GM18499 (cell line): ENCODE measurements around the gene INPP5A.

Source experiments
- ATAC-seq: cut with Tn5 transposase; IDR thresholded peaks from one replicate; pipeline ENCODE4 v1.9.1; 2021; ENCODE audit warnings: moderate number of reproducible peaks; ENCODE audit not compliant: insufficient read depth, unreplicated experiment

INPP5A gene

GRCh38 chr10:132607961-132608495 lies 70.4 kb downstream of the INPP5A start:
- ATAC-seq = no peak

GRCh38 chr10:132608511-132609195 lies 71.1 kb downstream of the INPP5A start:
- ATAC-seq = no peak

GRCh38 chr10:132609211-132609610 lies 71.6 kb downstream of the INPP5A start:
- no peak for ATAC-seq

- ATAC-seq = no peak
These were observed 72.6 kb downstream of the INPP5A start for GRCh38 chr10:132610071-132610701.

GRCh38 chr10:132611026-132611910 lies 73.7 kb downstream of the INPP5A start:
- no peak for ATAC-seq

GRCh38 chr10:132611986-132612385 lies 74.4 kb downstream of the INPP5A start:
- ATAC-seq = no peak

- no peak for ATAC-seq
These were observed 75.3 kb downstream of the INPP5A start for GRCh38 chr10:132612571-132613504.

- ATAC-seq = no peak
These were observed 76.2 kb downstream of the INPP5A start for GRCh38 chr10:132613566-132614348.

GRCh38 chr10:132614431-132615340 lies 77.1 kb downstream of the INPP5A start:
- ATAC-seq = no peak

GRCh38 chr10:132615341-132616169 lies 78.0 kb downstream of the INPP5A start:
- no peak for ATAC-seq

- ATAC-seq = no peak
These were observed 78.8 kb downstream of the INPP5A start for GRCh38 chr10:132616170-132616995.

GRCh38 chr10:132616996-132617736 lies 79.6 kb downstream of the INPP5A start:
- ATAC-seq = no peak

- ATAC-seq = no peak
These were observed 80.1 kb downstream of the INPP5A start for GRCh38 chr10:132617737-132618052.

- ATAC-seq = no peak
These were observed 80.8 kb downstream of the INPP5A start for GRCh38 chr10:132618158-132618919.

GRCh38 chr10:132619927-132620326 lies 82.3 kb downstream of the INPP5A start:
- no peak for ATAC-seq
